Activated CD4-positive, alpha-beta memory T cell treated with anti-CD3 and anti-CD28 coated beads, Interleukin-2, amount 10 ng/mL, durations not matched to agents 7 days and 5 days (primary cell): ENCODE data around the gene ANKDD1A. TPM values are rescaled to one million over a fixed set of nuclear protein-coding genes. Genes with fewer than 3 reads are reported as not detected.
A peak's percentile ranks its signal among the peaks of the same experiment; 100 is the strongest.

Source experiments
- CTCF ChIA-PET: fragments of 350-600 bp; sonication (Branson Sonifier 250); formaldehyde crosslinking; loops from one replicate; lab custom pipeline; 2021; ENCODE audit warnings: antibody characterized with exemption, inconsistent platforms; lab: Charles Lee
- POLR2A ChIA-PET: fragments of 350-600 bp; sonication (Branson Sonifier 250); formaldehyde crosslinking; loops from one replicate; lab custom pipeline; 2021; ENCODE audit warnings: antibody characterized with exemption; lab: Charles Lee
- DNase-seq: peaks from one replicate; pipeline ENCODE4 v3.0.0-alpha.2; 2020
- H3K27ac Mint-ChIP-seq: one replicate; pipeline ENCODE4 v1.8.0; 2021; ENCODE audit warnings: mild to moderate bottlenecking, mixed read lengths
- H3K27me3 Mint-ChIP-seq: one replicate; pipeline ENCODE4 v1.8.0; 2021; ENCODE audit warnings: mixed read lengths
- H3K36me3 Mint-ChIP-seq: one replicate; pipeline ENCODE4 v1.8.0; 2021; ENCODE audit warnings: low read depth, mixed read lengths
- H3K4me1 Mint-ChIP-seq: one replicate; pipeline ENCODE4 v1.8.0; 2021; ENCODE audit warnings: mixed read lengths
- H3K4me3 Mint-ChIP-seq: one replicate; pipeline ENCODE4 v1.8.0; 2021; ENCODE audit warnings: mild to moderate bottlenecking, mixed read lengths
- H3K9me3 Mint-ChIP-seq: one replicate; pipeline ENCODE4 v1.8.0; 2021; ENCODE audit warnings: mixed read lengths
- total RNA-seq, 2 experiments: library from RNA; stranded (reverse); gene quantifications; one replicate each; pipeline ENCODE4 v1.2.3, GENCODE V29; 2021

The ANKDD1A gene
- total RNA-seq, 2 experiments from 2014 or later = 14.2 to 15.1 TPM

- DNase-seq = no peak
- H3K36me3 Mint-ChIP-seq = peaks cover 32% of the 10 kb centered on the region
- peaks cover 7% of the 10 kb centered on the region for H3K9me3 Mint-ChIP-seq
- H3K27me3 Mint-ChIP-seq = no peaks in the 10 kb centered on the region
- peaks cover 72% of the 10 kb centered on the region for H3K4me1 Mint-ChIP-seq
- H3K4me3 Mint-ChIP-seq = peak overlapping the region; percentile 4
- H3K27ac Mint-ChIP-seq = peak overlapping the region; percentile 54
- CTCF ChIA-PET = interaction anchor here (6.2 kb wide), 1 partner anchor 60 kb away, joined by 105 read pairs; no protein-coding TSS in a partner anchor
- POLR2A ChIA-PET = interaction anchor here (0.8 to 6.2 kb wide), 5 partner anchors 17 to 407 kb away, joined by 3 to 69 read pairs (median 3); partner anchors contain the start of genes PIF1 and RNU5B-1
These were observed 14.2 kb upstream of the ANKDD1A start for GRCh38 chr15:64897345-64897985.

GRCh38 chr15:64898406-64898805 is 13.3 kb upstream of the ANKDD1A start:
- no peak overlapping the region for H3K27ac Mint-ChIP-seq
- POLR2A ChIA-PET = interaction anchor here (1.0 kb wide), 1 partner anchor 18 kb away, joined by 3 read pairs; no protein-coding TSS in a partner anchor

GRCh38 chr15:64901141-64901540 is 10.6 kb upstream of the ANKDD1A start:
- Mint-ChIP-seq H3K9me3 (peaks cover 7% of the 10 kb centered on the region), H3K4me3 (no peak overlapping the region), H3K36me3 (peaks cover 41% of the 10 kb centered on the region), H3K4me1 (peaks cover 69% of the 10 kb centered on the region), H3K27me3 (no peaks in the 10 kb centered on the region), H3K27ac (no peak overlapping the region)
- DNase-seq = no peak
- ChIA-PET CTCF (interaction anchor here (1.6 kb wide), 1 partner anchor 65 kb away, joined by 6 read pairs; no protein-coding TSS in a partner anchor), POLR2A (interaction anchor here (1.2 to 7.4 kb wide), 3 partner anchors 7 to 60 kb away, joined by 5 to 78 read pairs (median 14); partner anchors contain the start of gene PLEKHO2)

More at GRCh38 chr15:64898406-64898805, 13.3 kb upstream of the ANKDD1A start:
- H3K9me3 Mint-ChIP-seq = peaks cover 7% of the 10 kb centered on the region
- H3K4me3 Mint-ChIP-seq = no peak overlapping the region
- no peak for DNase-seq
- CTCF ChIA-PET = no interaction called here
- peaks cover 30% of the 10 kb centered on the region for H3K36me3 Mint-ChIP-seq
- peaks cover 72% of the 10 kb centered on the region for H3K4me1 Mint-ChIP-seq
- H3K27me3 Mint-ChIP-seq = no peaks in the 10 kb centered on the region

GRCh38 chr15:64901914-64902313 is 9.8 kb upstream of the ANKDD1A start:
- H3K27ac Mint-ChIP-seq = peak overlapping the region; percentile 64
- H3K4me3 Mint-ChIP-seq = no peak overlapping the region
- peaks cover 37% of the 10 kb centered on the region for H3K36me3 Mint-ChIP-seq
- no peak for DNase-seq
- H3K9me3 Mint-ChIP-seq = peaks cover 7% of the 10 kb centered on the region
- peaks cover 61% of the 10 kb centered on the region for H3K4me1 Mint-ChIP-seq
- ChIA-PET POLR2A (interaction anchor here (0.7 to 7.4 kb wide), 6 partner anchors 8 to 76 kb away, joined by 3 to 78 read pairs (median 4); partner anchors contain the start of genes PIF1 and PLEKHO2), CTCF (interaction anchor here (1.6 kb wide), 1 partner anchor 66 kb away, joined by 6 read pairs; no protein-coding TSS in a partner anchor)
- no peaks in the 10 kb centered on the region for H3K27me3 Mint-ChIP-seq

GRCh38 chr15:64902863-64903262 is 8.8 kb upstream of the ANKDD1A start:
- ChIA-PET CTCF (interaction anchor here (0.5 to 5.5 kb wide), 7 partner anchors 8 to 175 kb away, joined by 3 to 39 read pairs (median 6); no protein-coding TSS in a partner anchor), POLR2A (interaction anchor here (0.7 to 7.4 kb wide), 6 partner anchors 9 to 77 kb away, joined by 3 to 78 read pairs (median 4); partner anchors contain the start of genes PIF1 and PLEKHO2)
- peaks cover 7% of the 10 kb centered on the region for H3K9me3 Mint-ChIP-seq
- no peak for DNase-seq
- no peak overlapping the region for H3K4me3 Mint-ChIP-seq
- peak overlapping the region; percentile 64 for H3K27ac Mint-ChIP-seq
- no peaks in the 10 kb centered on the region for H3K27me3 Mint-ChIP-seq
- peaks cover 35% of the 10 kb centered on the region for H3K36me3 Mint-ChIP-seq
- peaks cover 52% of the 10 kb centered on the region for H3K4me1 Mint-ChIP-seq

GRCh38 chr15:64903326-64903950 is 8.3 kb upstream of the ANKDD1A start:
- CTCF ChIA-PET = interaction anchor here (0.7 to 5.5 kb wide), 10 partner anchors 9 to 187 kb away, joined by 3 to 39 read pairs (median 6); partner anchors contain the start of gene PIF1
- Mint-ChIP-seq H3K36me3 (peaks cover 30% of the 10 kb centered on the region), H3K4me3 (no peak overlapping the region), H3K27ac (peak overlapping the region; percentile 64), H3K27me3 (no peaks in the 10 kb centered on the region), H3K4me1 (peaks cover 47% of the 10 kb centered on the region), H3K9me3 (peaks cover 7% of the 10 kb centered on the region)
- no peak for DNase-seq
- POLR2A ChIA-PET = interaction anchor here (0.8 to 7.4 kb wide), 5 partner anchors 10 to 78 kb away, joined by 3 to 78 read pairs (median 5); partner anchors contain the start of genes PIF1 and PLEKHO2

GRCh38 chr15:64904189-64904588 is 7.5 kb upstream of the ANKDD1A start:
- no peak for DNase-seq
- H3K9me3 Mint-ChIP-seq = peaks cover 7% of the 10 kb centered on the region
- peaks cover 45% of the 10 kb centered on the region for H3K4me1 Mint-ChIP-seq
- peaks cover 1% of the 10 kb centered on the region for H3K27me3 Mint-ChIP-seq
- H3K27ac Mint-ChIP-seq = peak overlapping the region; percentile 70
- H3K36me3 Mint-ChIP-seq = peaks cover 28% of the 10 kb centered on the region
- no peak overlapping the region for H3K4me3 Mint-ChIP-seq
- ChIA-PET POLR2A (interaction anchor here (1.2 to 7.4 kb wide), 2 partner anchors 10 to 61 kb away, joined by 5 to 78 read pairs; no protein-coding TSS in a partner anchor), CTCF (interaction anchor here (1.2 to 5.5 kb wide), 7 partner anchors 10 to 176 kb away, joined by 3 to 39 read pairs (median 5); partner anchors contain the start of gene PIF1)

- H3K27ac Mint-ChIP-seq = peak overlapping the region; percentile 64
- peak; percentile 81 for DNase-seq
- CTCF ChIA-PET = interaction anchor here (0.7 to 5.5 kb wide), 13 partner anchors 9 to 221 kb away, joined by 3 to 39 read pairs (median 4); partner anchors contain the start of gene PIF1
- peaks cover 1% of the 10 kb centered on the region for H3K27me3 Mint-ChIP-seq
- peaks cover 7% of the 10 kb centered on the region for H3K9me3 Mint-ChIP-seq
- H3K36me3 Mint-ChIP-seq = peaks cover 26% of the 10 kb centered on the region
- peak overlapping the region; percentile 29 for H3K4me3 Mint-ChIP-seq
- H3K4me1 Mint-ChIP-seq = peaks cover 43% of the 10 kb centered on the region
- POLR2A ChIA-PET = interaction anchor here (0.9 to 7.4 kb wide), 5 partner anchors 11 to 174 kb away, joined by 3 to 78 read pairs (median 5); no protein-coding TSS in a partner anchor
These were observed 6.4 kb upstream of the ANKDD1A start for GRCh38 chr15:64905119-64905831.

GRCh38 chr15:64905941-64906340 is 5.8 kb upstream of the ANKDD1A start:
- H3K36me3 Mint-ChIP-seq = peaks cover 22% of the 10 kb centered on the region
- POLR2A ChIA-PET = interaction anchor here (0.9 to 7.4 kb wide), 5 partner anchors 12 to 174 kb away, joined by 3 to 78 read pairs (median 5); no protein-coding TSS in a partner anchor

GRCh38 chr15:64906402-64906801 is 5.3 kb upstream of the ANKDD1A start:
- peaks cover 6% of the 10 kb centered on the region for H3K27me3 Mint-ChIP-seq
- H3K27ac Mint-ChIP-seq = no peak overlapping the region
- no peaks in the 10 kb centered on the region for H3K9me3 Mint-ChIP-seq
- H3K36me3 Mint-ChIP-seq = peaks cover 20% of the 10 kb centered on the region
- H3K4me3 Mint-ChIP-seq = no peak overlapping the region
- CTCF ChIA-PET = interaction anchor here (1.2 to 5.5 kb wide), 4 partner anchors 12 to 175 kb away, joined by 4 to 39 read pairs (median 10); no protein-coding TSS in a partner anchor
- H3K4me1 Mint-ChIP-seq = peaks cover 45% of the 10 kb centered on the region
- DNase-seq = no peak
- POLR2A ChIA-PET = interaction anchor here (0.9 to 7.4 kb wide), 3 partner anchors 13 to 175 kb away, joined by 5 to 78 read pairs (median 8); no protein-coding TSS in a partner anchor

More at GRCh38 chr15:64905941-64906340, 5.8 kb upstream of the ANKDD1A start:
- CTCF ChIA-PET = interaction anchor here (1.0 to 5.5 kb wide), 8 partner anchors 12 to 201 kb away, joined by 3 to 39 read pairs (median 4); no protein-coding TSS in a partner anchor
- Mint-ChIP-seq H3K27me3 (peaks cover 1% of the 10 kb centered on the region), H3K4me3 (no peak overlapping the region), H3K27ac (no peak overlapping the region), H3K4me1 (peaks cover 43% of the 10 kb centered on the region), H3K9me3 (peaks cover 3% of the 10 kb centered on the region)
- no peak for DNase-seq

- Mint-ChIP-seq H3K4me1 (peaks cover 39% of the 10 kb centered on the region), H3K9me3 (no peaks in the 10 kb centered on the region), H3K36me3 (peaks cover 16% of the 10 kb centered on the region), H3K27me3 (peaks cover 6% of the 10 kb centered on the region), H3K4me3 (no peak overlapping the region), H3K27ac (no peak overlapping the region)
- ChIA-PET CTCF (interaction anchor here (0.8 to 5.5 kb wide), 2 partner anchors 8 to 14 kb away, joined by 3 to 39 read pairs; no protein-coding TSS in a partner anchor), POLR2A (interaction anchor here (7.4 kb wide), 1 partner anchor 14 kb away, joined by 78 read pairs; no protein-coding TSS in a partner anchor)
- no peak for DNase-seq
These were observed 3.7 kb upstream of the ANKDD1A start for GRCh38 chr15:64907991-64908390.
